ENCODE data around the gene RNF186.

GRCh38 chr1:19780267-19780877 lies 34.7 kb downstream of the RNF186 start:
- TF ChIP-seq CTCF (IDR thresholded peaks at IDR 0.05) (no peak), POLR2A (IDR thresholded peaks at IDR 0.05) (no peak)

Measured in upper lobe of left lung (tissue), 4 donors.